ENCODE data around the gene KRT38. TPM values are rescaled to one million over a fixed set of nuclear protein-coding genes. Genes with fewer than 3 reads are reported as not detected.

KRT38 gene
- total RNA-seq, 2 donors from 2014 or later: not detected

GRCh38 chr17:41478237-41478636 lies 37.5 kb upstream of the KRT38 start:
- no peaks in the 10 kb centered on the region for H3K27me3 ChIP-seq
- no peaks in the 10 kb centered on the region for H3K9me3 ChIP-seq
- no peak overlapping the region for H3K27ac ChIP-seq
- no peaks in the 10 kb centered on the region for H3K4me1 ChIP-seq
- no peaks in the 10 kb centered on the region for H3K36me3 ChIP-seq
- H3K4me3 ChIP-seq: no peak overlapping the region
- TF ChIP-seq CTCF (IDR thresholded peaks at IDR 0.05): no peak
- no peak for DNase-seq (ENCODE audit: low spot score)

- no peaks in the 10 kb centered on the region for H3K4me1 ChIP-seq
- TF ChIP-seq CTCF (IDR thresholded peaks at IDR 0.05): no peak
Observed at GRCh38 chr17:41476866-41477815, 36.4 kb upstream of the KRT38 start.

GRCh38 chr17:41475421-41475820 lies 34.6 kb upstream of the KRT38 start:
- no peak for TF ChIP-seq CTCF (IDR thresholded peaks at IDR 0.05)
- no peak overlapping the region for H3K27ac ChIP-seq
- no peaks in the 10 kb centered on the region for H3K4me1 ChIP-seq
- no peaks in the 10 kb centered on the region for H3K27me3 ChIP-seq
- no peaks in the 10 kb centered on the region for H3K36me3 ChIP-seq
- H3K4me3 ChIP-seq: no peak overlapping the region
- H3K9me3 ChIP-seq: peaks cover 0 to 14% of the 10 kb centered on the region in 2 donors
- DNase-seq (ENCODE audit: low spot score): no peak

More at GRCh38 chr17:41476866-41477815, 36.4 kb upstream of the KRT38 start:
- Histone ChIP-seq H3K4me3 (no peak overlapping the region), H3K9me3 (peaks cover 0 to 3% of the 10 kb centered on the region in 2 donors), H3K27me3 (no peaks in the 10 kb centered on the region), H3K27ac (no peak overlapping the region), H3K36me3 (no peaks in the 10 kb centered on the region)
- DNase-seq (ENCODE audit: low spot score): no peak

GRCh38 chr17:41474863-41475262 lies 34.1 kb upstream of the KRT38 start:
- no peak for DNase-seq (ENCODE audit: low spot score)
- H3K9me3 ChIP-seq: peaks cover 0 to 14% of the 10 kb centered on the region in 2 donors
- TF ChIP-seq CTCF (IDR thresholded peaks at IDR 0.05): no peak

GRCh38 chr17:41468346-41468745 lies 27.6 kb upstream of the KRT38 start:
- H3K4me1 ChIP-seq: peaks cover 0 to 7% of the 10 kb centered on the region in 2 donors
- no peaks in the 10 kb centered on the region for H3K36me3 ChIP-seq
- DNase-seq (ENCODE audit: low spot score): no peak
- H3K27ac ChIP-seq: no peak overlapping the region
- TF ChIP-seq CTCF (IDR thresholded peaks at IDR 0.05): no peak
- H3K4me3 ChIP-seq: no peak overlapping the region
- H3K9me3 ChIP-seq: peaks cover 0 to 33% of the 10 kb centered on the region in 2 donors
- H3K27me3 ChIP-seq: no peaks in the 10 kb centered on the region

More at GRCh38 chr17:41474863-41475262, 34.1 kb upstream of the KRT38 start:
- H3K4me3 ChIP-seq: no peak overlapping the region
- no peaks in the 10 kb centered on the region for H3K27me3 ChIP-seq
- H3K4me1 ChIP-seq: no peaks in the 10 kb centered on the region
- H3K27ac ChIP-seq: no peak overlapping the region
- no peaks in the 10 kb centered on the region for H3K36me3 ChIP-seq

Data from right atrium auricular region (tissue), 2 donors.